K562 (cell line): ENCODE measurements around the gene EIF5. TPM values are rescaled to one million over a fixed set of nuclear protein-coding genes. Genes with fewer than 3 reads are reported as not detected.

Source experiments
- ATAC-seq: fragments of 200-7000 bp; cut with Tn5 transposase; 3 replicates; pipeline ENCODE4 v1.9.1; 2020; ENCODE audit warnings: moderate library complexity
- BruUV-seq: library from RNA; stranded (reverse); fragments of 400-500 nt; replicated peaks from 2 replicates; lab custom pipeline; 2021; lab: Mats Ljungman, UMichigan
- CTCF ChIA-PET: fragments of 300-600 bp; formaldehyde crosslinking; extraction: SDS; loops from one replicate; lab custom pipeline; 2021; ENCODE audit warnings: low intra/inter-chr PET ratio; lab: Yijun Ruan, JAX
- POLR2A ChIA-PET: fragments of 300-600, 350-650 bp; sonication (Branson Sonifier 250); formaldehyde crosslinking; extraction: SDS; loops from one replicate; lab custom pipeline; 2021; ENCODE audit warnings: antibody characterized with exemption, inconsistent platforms; lab: Yijun Ruan, JAX
- DNase-seq, 4 experiments: peaks; one replicate each; pipeline versions ENCODE4 v3.0.0 to v3.0.0-alpha.2; 2011 to 2018; ENCODE audit warnings: low spot score in 3 of 4, mixed read lengths in 3 of 4; ENCODE audit errors: extremely low read depth in 1 of 4
- FAIRE-seq: peaks from 2 replicates; lab custom pipeline; 2011; peaks lifted over from hg19 to GRCh38; lab: Jason Lieb, UNC
- H2AFZ ChIP-seq: 2 replicates; pipeline ENCODE4 v1.6.0; 2011; ENCODE audit warnings: low read depth, low read length, control low read depth, inconsistent platforms
- H3K27ac ChIP-seq: fragments of 200-600 bp; 3 replicates; pipeline ENCODE4 v1.8.0; 2011; ENCODE audit warnings: low read depth, mild to moderate bottlenecking, control low read depth, inconsistent platforms, low read length, moderate library complexity, mixed read lengths; ENCODE audit errors: extremely low read depth
- H3K27me3 ChIP-seq, 2 experiments: fragments of 300-600 bp in 1 of 2; 2 replicates in 1 of 2; 3 replicates in 1 of 2; pipeline versions ENCODE4 v1.6.0 to v1.8.0; 2011; ENCODE audit warnings: inconsistent platforms in 2 of 2, low read length in 2 of 2, mild to moderate bottlenecking in 1 of 2, mixed read lengths in 1 of 2, moderate library complexity in 1 of 2; ENCODE audit not compliant: control insufficient read depth in 2 of 2, insufficient read depth in 2 of 2
- H3K36me3 ChIP-seq: fragments of 300-600 bp; 3 replicates; pipeline ENCODE4 v1.8.0; 2011; ENCODE audit warnings: mild to moderate bottlenecking, low read length, inconsistent platforms; ENCODE audit not compliant: control insufficient read depth, insufficient read depth
- H3K4me1 ChIP-seq, 2 experiments: fragments of 200-600 bp in 1 of 2; replicated peaks in 1 of 2; 2 replicates in 1 of 2; 3 replicates in 1 of 2; pipeline versions ENCODE4 v1.5.1 to v1.8.0; 2011; ENCODE audit warnings: inconsistent platforms in 2 of 2, low read length in 2 of 2, mild to moderate bottlenecking in 1 of 2, mixed read lengths in 1 of 2, moderate library complexity in 1 of 2; ENCODE audit not compliant: control insufficient read depth in 2 of 2, insufficient read depth in 2 of 2
- H3K4me2 ChIP-seq: 2 replicates; pipeline ENCODE4 v1.6.1; 2011; ENCODE audit warnings: low read length, control low read depth, inconsistent platforms, mixed read lengths; ENCODE audit not compliant: insufficient read depth
- H3K4me3 ChIP-seq: fragments of 200-600 bp; sonication (generic), shearing (Covaris generic); 2 replicates; pipeline ENCODE4 v1.5.1; 2016; ENCODE audit warnings: control low read depth, inconsistent platforms
- H3K79me2 ChIP-seq: fragments of 200-600 bp; 3 replicates; pipeline ENCODE4 v1.8.0; 2011; ENCODE audit warnings: low read length, inconsistent platforms; ENCODE audit not compliant: control insufficient read depth, insufficient read depth
- H3K9ac ChIP-seq, 2 experiments: 2 replicates each; pipeline versions ENCODE4 v1.6.0 to v1.6.1; 2011; ENCODE audit warnings: low read depth in 2 of 2, low read length in 2 of 2, control low read depth in 1 of 2, inconsistent platforms in 1 of 2, mild to moderate bottlenecking in 1 of 2, mixed read lengths in 1 of 2; ENCODE audit not compliant: insufficient read depth in 1 of 2
- H3K9me1 ChIP-seq: one replicate; pipeline ENCODE4 v1.6.0; 2011; ENCODE audit warnings: inconsistent platforms, mild to moderate bottlenecking, low read length, moderate library complexity; ENCODE audit not compliant: control insufficient read depth, insufficient read depth
- H3K9me3 ChIP-seq: replicated peaks from 2 replicates; pipeline ENCODE4 v1.5.1; 2011; ENCODE audit warnings: low read depth, low read length, inconsistent platforms; ENCODE audit not compliant: control insufficient read depth, insufficient read depth
- H4K20me1 ChIP-seq: replicated peaks from 2 replicates; pipeline ENCODE4 v1.6.1; 2011; ENCODE audit warnings: low read length, inconsistent platforms, mixed read lengths; ENCODE audit not compliant: control insufficient read depth, insufficient read depth
- FOXM1 ChIP-seq, 2 experiments: fragments of 450-650 bp in 1 of 2; sonication (generic) in 1 of 2; formaldehyde crosslinking in 1 of 2; IDR thresholded peaks; 2 replicates each; pipeline versions ENCODE4 v1.6.1 to v1.9.0; 2017 to 2022; ENCODE audit warnings: low read depth in 2 of 2, mild to moderate bottlenecking in 2 of 2, missing genetic modification reagents in 1 of 2, moderate library complexity in 1 of 2
- HDAC1 ChIP-seq, 2 experiments: fragments of 450-650 bp; IDR thresholded peaks; 2 replicates each; pipeline ENCODE4 v1.6.1; 2016 to 2017; ENCODE audit warnings: inconsistent platforms in 1 of 2, mild to moderate bottlenecking in 1 of 2, moderate library complexity in 1 of 2
- KLF6 ChIP-seq: fragments of 250-450 bp; sonication (Bioruptor Pico); IDR thresholded peaks from 2 replicates; pipeline ENCODE4 v1.4.0; 2020; ENCODE audit warnings: mild to moderate bottlenecking, moderate library complexity, borderline replicate concordance
- RBM39 ChIP-seq: fragments of 200-400 bp; formaldehyde crosslinking; optimal IDR thresholded peaks from 2 replicates; pipeline ENCODE3; 2018; ENCODE audit warnings: low read depth, low read length
- SP2 ChIP-seq: IDR thresholded peaks from 2 replicates; pipeline ENCODE4 v1.6.1; 2011; ENCODE audit warnings: mild to moderate bottlenecking, low read depth, low read length, moderate library complexity; ENCODE audit not compliant: poor library complexity, severe bottlenecking; ENCODE audit errors: extremely low read depth
- ZFP30 ChIP-seq: fragments of 250-450 bp; sonication (Bioruptor Pico); IDR thresholded peaks from 2 replicates; pipeline ENCODE4 v1.8.0; 2022; ENCODE audit warnings: moderate library complexity, mild to moderate bottlenecking, inconsistent platforms, borderline replicate concordance
- WGBS: fragments of 100-300 bp; shearing (Covaris generic); methylation state at CpG from one replicate; pipeline ENCODE4 v1.1.6; 2016; ENCODE audit warnings: low coverage, mixed read lengths; ENCODE audit not compliant: insufficient coverage; ENCODE audit errors: missing lambda C conversion rate; 5-methylcytosine and 5-hydroxymethylcytosine counted together
- in situ Hi-C: fragments of 300-500 bp; cut with MboI; formaldehyde crosslinking; loops from 4 replicates; pipeline ENCODE4 v1.15.0; 2018; ENCODE audit warnings: inconsistent platforms, mixed read lengths
- intact Hi-C: fragments of 100-400 bp; cut with micrococcal nuclease; formaldehyde crosslinking; loops from 2 replicates; pipeline ENCODE4 v1.14.2; 2022
- polyA plus RNA-seq, 8 experiments: library from polyadenylated mRNA; depleted of rRNA in 4 of 8; stranded (reverse) in 5 of 8; unstranded in 3 of 8; fragments of >200 nt; fragmentation: Nextera tagmentation in 2 of 8; fragmentation: Illumina TruSeq in 1 of 8; extraction: Ambion mirVana in 2 of 8; extraction: Trizol in 1 of 8; gene quantifications; 2 replicates each; pipeline versions ENCODE4 v1.2.1 to v1.2.3, GENCODE V29; 2011 to 2014; ENCODE audit warnings: inconsistent platforms in 1 of 8, missing spikeins in 1 of 8
- total RNA-seq, 7 experiments: library from RNA; depleted of rRNA in 6 of 7; stranded (reverse); fragments of >200 nt in 6 of 7; fragmentation: Illumina TruSeq in 2 of 7; extraction: Trizol in 2 of 7; gene quantifications; 2 replicates each; pipeline versions ENCODE4 v1.2.1 to v1.2.3, GENCODE V29; 2011 to 2021; ENCODE audit warnings: low replicate concordance in 1 of 7
- TF ChIP-seq, protein P1 (sequence below), 2 experiments: fragments of 450-650 bp; conservative IDR thresholded peaks; 2 replicates each; pipeline ENCODE4 v1.6.1; 2017; ENCODE audit warnings: mild to moderate bottlenecking in 2 of 2, moderate library complexity in 2 of 2
- TF ChIP-seq, protein P2 (sequence below), 2 experiments: fragments of 450-650 bp in 1 of 2; sonication (generic) in 1 of 2; formaldehyde crosslinking in 1 of 2; IDR thresholded peaks in 1 of 2; conservative IDR thresholded peaks in 1 of 2; 2 replicates each; pipeline versions ENCODE4 v1.6.1 to v1.8.1; 2016 to 2023; ENCODE audit warnings: mild to moderate bottlenecking in 2 of 2, moderate library complexity in 2 of 2, inconsistent platforms in 1 of 2, missing genetic modification reagents in 1 of 2
- TF ChIP-seq, protein P3 (sequence below): fragments of 450-650 bp; IDR thresholded peaks from 2 replicates; pipeline ENCODE4 v1.6.1; 2016; ENCODE audit warnings: antibody characterized with exemption
- TF ChIP-seq, protein P4 (sequence below): sonication (generic); formaldehyde crosslinking; IDR thresholded peaks from 2 replicates; pipeline ENCODE4 v1.8.1; 2023; ENCODE audit warnings: mild to moderate bottlenecking, missing genetic modification reagents
- TF ChIP-seq, protein P5 (sequence below), 3 experiments: IDR thresholded peaks in 2 of 3; conservative IDR thresholded peaks in 1 of 3; 2 replicates each; pipeline ENCODE4 v1.5.1; 2011 to 2012; ENCODE audit warnings: low read length in 3 of 3, mild to moderate bottlenecking in 3 of 3, control low read depth in 2 of 3, improper control_type of control experiment in 1 of 3, inconsistent platforms in 1 of 3, low read depth in 1 of 3, mixed read lengths in 1 of 3, moderate library complexity in 1 of 3; ENCODE audit not compliant: insufficient read depth in 2 of 3

The EIF5 gene
- total and polyA plus RNA-seq, 9 of the 15 experiments (the other 6 are each of a cell fraction or from before 2014, with no cell fraction given), result 92.7 to 442 (median 190) TPM

DNA sequence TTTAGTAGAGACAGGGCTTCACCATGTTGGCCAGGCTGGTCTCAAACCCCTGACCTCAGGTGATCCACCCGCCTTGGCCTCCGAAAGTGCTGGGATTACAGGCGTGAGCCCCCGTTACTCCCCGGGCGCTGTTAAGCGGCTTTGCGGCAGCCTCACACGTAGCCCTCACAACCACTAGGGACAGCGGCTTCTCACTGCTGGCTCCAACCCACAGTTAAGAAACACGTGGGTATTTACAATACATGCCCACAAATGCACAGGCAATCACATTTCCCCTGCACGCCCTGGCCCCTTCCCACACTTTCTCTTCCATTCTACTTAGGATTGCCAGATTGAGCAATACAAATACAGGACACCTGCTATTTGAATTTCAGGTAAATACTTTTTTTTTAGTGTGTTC is 37.0 kb upstream of the EIF5 start:
- H4K20me1 ChIP-seq, result no peaks in the 10 kb centered on the region
- POLR2A ChIA-PET, result interaction anchor here (0.6 kb wide), 1 partner anchor 180 kb away, joined by 4 read pairs; no protein-coding TSS in a partner anchor
- H3K4me3 ChIP-seq, result no peak overlapping the region
- H3K9me3 ChIP-seq, result no peaks in the 10 kb centered on the region
- 54% methylated on average over 7 of the region's 12 CpGs for WGBS
- no peaks in the 10 kb centered on the region for H3K9me1 ChIP-seq
- H3K79me2 ChIP-seq, result no peaks in the 10 kb centered on the region
- peak in 2 of 4 experiments; percentile 28 to 45 for DNase-seq
- peaks cover 2 to 11% of the 10 kb centered on the region in 2 experiments; a peak in 4 of 5 replicates for H3K4me1 ChIP-seq
- no peaks in the 10 kb centered on the region for H3K27me3 ChIP-seq
- CTCF ChIA-PET, result no interaction called here
- FAIRE-seq, result no peak
- peak; percentile 57 for ATAC-seq
- 0 out of 2 replicates have a peak overlapping the region, but pooled peaks have one; percentile 14 for H2AFZ ChIP-seq
- no peak overlapping the region for H3K4me2 ChIP-seq
- H3K27ac ChIP-seq, result no peak overlapping the region
- no peak overlapping the region for H3K9ac ChIP-seq
- BruUV-seq, result no TSS peak
- no peaks in the 10 kb centered on the region for H3K36me3 ChIP-seq
- in situ Hi-C loops, result loop anchor here (5.0 to 10.0 kb wide), 2 partner anchors 90 to 192 kb away; partner anchors contain the start of gene MARK3
- intact Hi-C loops, result loop anchor here (5.0 kb wide), 2 partner anchors 35 to 95 kb away; partner anchors contain the start of gene EIF5
- TF ChIP-seq, protein P1, sequence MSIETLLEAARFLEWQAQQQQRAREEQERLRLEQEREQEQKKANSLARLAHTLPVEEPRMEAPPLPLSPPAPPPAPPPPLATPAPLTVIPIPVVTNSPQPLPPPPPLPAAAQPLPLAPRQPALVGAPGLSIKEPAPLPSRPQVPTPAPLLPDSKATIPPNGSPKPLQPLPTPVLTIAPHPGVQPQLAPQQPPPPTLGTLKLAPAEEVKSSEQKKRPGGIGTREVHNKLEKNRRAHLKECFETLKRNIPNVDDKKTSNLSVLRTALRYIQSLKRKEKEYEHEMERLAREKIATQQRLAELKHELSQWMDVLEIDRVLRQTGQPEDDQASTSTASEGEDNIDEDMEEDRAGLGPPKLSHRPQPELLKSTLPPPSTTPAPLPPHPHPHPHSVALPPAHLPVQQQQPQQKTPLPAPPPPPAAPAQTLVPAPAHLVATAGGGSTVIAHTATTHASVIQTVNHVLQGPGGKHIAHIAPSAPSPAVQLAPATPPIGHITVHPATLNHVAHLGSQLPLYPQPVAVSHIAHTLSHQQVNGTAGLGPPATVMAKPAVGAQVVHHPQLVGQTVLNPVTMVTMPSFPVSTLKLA (conservative IDR thresholded peaks at IDR 0.05), result peak in 1 of 2 experiments; percentile 29; a peak in 1 of 4 replicates
- no peak for TF ChIP-seq KLF6 (CRISPR knock-in tag)
- TF ChIP-seq, protein P2, sequence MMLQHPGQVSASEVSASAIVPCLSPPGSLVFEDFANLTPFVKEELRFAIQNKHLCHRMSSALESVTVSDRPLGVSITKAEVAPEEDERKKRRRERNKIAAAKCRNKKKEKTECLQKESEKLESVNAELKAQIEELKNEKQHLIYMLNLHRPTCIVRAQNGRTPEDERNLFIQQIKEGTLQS (IDR thresholded peaks at IDR 0.05), result peak; percentile 52; the same call in 1 of the 2 replicates
- TF ChIP-seq, protein P2 (CRISPR knock-in tag; conservative IDR thresholded peaks at IDR 0.05), result no peak
- no peak for TF ChIP-seq HDAC1 (IDR thresholded peaks at IDR 0.05)
- no peak for TF ChIP-seq FOXM1 (IDR thresholded peaks at IDR 0.05; ENCODE audit: low read depth)
- TF ChIP-seq FOXM1 (CRISPR knock-in tag; IDR thresholded peaks at IDR 0.05; ENCODE audit: low read depth), result no peak
- TF ChIP-seq, protein P3, sequence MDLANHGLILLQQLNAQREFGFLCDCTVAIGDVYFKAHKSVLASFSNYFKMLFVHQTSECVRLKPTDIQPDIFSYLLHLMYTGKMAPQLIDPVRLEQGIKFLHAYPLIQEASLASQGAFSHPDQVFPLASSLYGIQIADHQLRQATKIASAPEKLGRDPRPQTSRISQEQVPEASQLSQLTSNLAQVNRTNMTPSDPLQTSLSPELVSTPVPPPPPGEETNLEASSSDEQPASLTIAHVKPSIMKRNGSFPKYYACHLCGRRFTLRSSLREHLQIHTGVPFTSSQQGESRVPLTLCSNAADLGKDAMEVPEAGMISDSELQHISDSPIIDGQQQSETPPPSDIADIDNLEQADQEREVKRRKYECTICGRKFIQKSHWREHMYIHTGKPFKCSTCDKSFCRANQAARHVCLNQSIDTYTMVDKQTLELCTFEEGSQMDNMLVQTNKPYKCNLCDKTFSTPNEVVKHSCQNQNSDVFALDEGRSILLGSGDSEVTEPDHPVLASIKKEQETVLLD, result no peak
- TF ChIP-seq, protein P4, sequence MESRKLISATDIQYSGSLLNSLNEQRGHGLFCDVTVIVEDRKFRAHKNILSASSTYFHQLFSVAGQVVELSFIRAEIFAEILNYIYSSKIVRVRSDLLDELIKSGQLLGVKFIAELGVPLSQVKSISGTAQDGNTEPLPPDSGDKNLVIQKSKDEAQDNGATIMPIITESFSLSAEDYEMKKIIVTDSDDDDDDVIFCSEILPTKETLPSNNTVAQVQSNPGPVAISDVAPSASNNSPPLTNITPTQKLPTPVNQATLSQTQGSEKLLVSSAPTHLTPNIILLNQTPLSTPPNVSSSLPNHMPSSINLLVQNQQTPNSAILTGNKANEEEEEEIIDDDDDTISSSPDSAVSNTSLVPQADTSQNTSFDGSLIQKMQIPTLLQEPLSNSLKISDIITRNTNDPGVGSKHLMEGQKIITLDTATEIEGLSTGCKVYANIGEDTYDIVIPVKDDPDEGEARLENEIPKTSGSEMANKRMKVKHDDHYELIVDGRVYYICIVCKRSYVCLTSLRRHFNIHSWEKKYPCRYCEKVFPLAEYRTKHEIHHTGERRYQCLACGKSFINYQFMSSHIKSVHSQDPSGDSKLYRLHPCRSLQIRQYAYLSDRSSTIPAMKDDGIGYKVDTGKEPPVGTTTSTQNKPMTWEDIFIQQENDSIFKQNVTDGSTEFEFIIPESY (CRISPR knock-in tag), result peak; percentile 100
- no peak for TF ChIP-seq SP2
- TF ChIP-seq RBM39, result no peak
- TF ChIP-seq, protein P5, sequence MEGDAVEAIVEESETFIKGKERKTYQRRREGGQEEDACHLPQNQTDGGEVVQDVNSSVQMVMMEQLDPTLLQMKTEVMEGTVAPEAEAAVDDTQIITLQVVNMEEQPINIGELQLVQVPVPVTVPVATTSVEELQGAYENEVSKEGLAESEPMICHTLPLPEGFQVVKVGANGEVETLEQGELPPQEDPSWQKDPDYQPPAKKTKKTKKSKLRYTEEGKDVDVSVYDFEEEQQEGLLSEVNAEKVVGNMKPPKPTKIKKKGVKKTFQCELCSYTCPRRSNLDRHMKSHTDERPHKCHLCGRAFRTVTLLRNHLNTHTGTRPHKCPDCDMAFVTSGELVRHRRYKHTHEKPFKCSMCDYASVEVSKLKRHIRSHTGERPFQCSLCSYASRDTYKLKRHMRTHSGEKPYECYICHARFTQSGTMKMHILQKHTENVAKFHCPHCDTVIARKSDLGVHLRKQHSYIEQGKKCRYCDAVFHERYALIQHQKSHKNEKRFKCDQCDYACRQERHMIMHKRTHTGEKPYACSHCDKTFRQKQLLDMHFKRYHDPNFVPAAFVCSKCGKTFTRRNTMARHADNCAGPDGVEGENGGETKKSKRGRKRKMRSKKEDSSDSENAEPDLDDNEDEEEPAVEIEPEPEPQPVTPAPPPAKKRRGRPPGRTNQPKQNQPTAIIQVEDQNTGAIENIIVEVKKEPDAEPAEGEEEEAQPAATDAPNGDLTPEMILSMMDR (IDR thresholded peaks at IDR 0.05 in 2 of 3, conservative IDR thresholded peaks at IDR 0.05 in 1 of 3; ENCODE audit: insufficient read depth in 2 of 3, low read depth in 1 of 3, low read length in 3 of 3), result peak in 2 of 3 experiments; percentile 19 to 40; a peak in 3 of 6 replicates
- no peak for TF ChIP-seq ZFP30 (CRISPR knock-in tag)
